ENCODE measurements around the gene SEMA5B.

- TF ChIP-seq CTCF (IDR thresholded peaks at IDR 0.05) (no peak), EZH2 (IDR thresholded peaks at IDR 0.05; ENCODE audit: borderline replicate concordance, insufficient read depth, low read depth, low read length, poor library complexity, severe bottlenecking) (no peak)
Observed at GRCh38 chr3:122890720-122891220, 136.8 kb downstream of the SEMA5B start.
